Testis (tissue), 2 donors: ENCODE measurements around the gene PLCB2.

ENCODE experiments used
- POLR2A ChIP-seq: fragments of 450-650 bp; IDR thresholded peaks from one replicate; pipeline ENCODE4 v1.6.1; 2017; ENCODE audit warnings: antibody characterized with exemption, mild to moderate bottlenecking, moderate library complexity
- TF ChIP-seq, protein P1 (sequence below), 3 experiments: fragments of 450-650 bp in 2 of 3; fragments of 200-600 bp in 1 of 3; sonication (generic) in 1 of 3; IDR thresholded peaks; one replicate each; pipeline ENCODE4 v1.5.1; 2016 to 2019; ENCODE audit warnings: antibody characterized with exemption in 3 of 3, mild to moderate bottlenecking in 2 of 3, moderate library complexity in 1 of 3

DNA sequence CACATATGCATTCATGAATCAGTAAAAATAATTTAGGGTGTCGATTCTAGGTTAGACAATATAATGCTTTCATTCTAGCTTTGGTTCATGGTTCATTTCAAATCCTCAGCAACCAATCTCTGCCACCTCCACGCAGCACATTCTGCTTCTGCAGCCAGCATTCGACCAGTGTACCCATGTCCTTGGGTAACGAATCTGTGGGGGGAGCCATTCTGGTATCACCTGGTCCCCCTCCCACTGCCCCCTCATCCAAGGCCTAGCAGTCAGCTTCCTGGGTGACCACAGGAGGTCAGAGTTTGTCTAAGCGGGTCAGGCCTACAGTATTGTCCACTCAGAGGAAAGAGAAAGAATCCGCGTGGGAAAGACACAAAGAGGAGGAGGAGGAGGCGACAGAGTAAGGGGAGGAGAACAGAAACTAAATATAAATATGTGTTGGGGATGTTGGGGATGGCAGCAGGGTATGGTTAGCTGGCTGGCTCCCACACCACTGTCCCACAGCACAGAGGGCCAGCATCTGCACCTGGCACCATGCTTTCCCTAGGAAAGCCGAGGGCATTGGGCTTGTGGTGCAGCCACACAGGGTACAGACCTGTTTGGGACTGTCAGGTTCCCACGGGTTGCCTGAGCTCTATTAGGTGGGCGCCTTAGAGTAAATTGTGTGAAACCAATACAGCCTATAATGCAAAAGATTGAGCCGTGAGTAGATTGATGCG lies 56.8 kb downstream of the PLCB2 start:
- TF ChIP-seq, protein P1, sequence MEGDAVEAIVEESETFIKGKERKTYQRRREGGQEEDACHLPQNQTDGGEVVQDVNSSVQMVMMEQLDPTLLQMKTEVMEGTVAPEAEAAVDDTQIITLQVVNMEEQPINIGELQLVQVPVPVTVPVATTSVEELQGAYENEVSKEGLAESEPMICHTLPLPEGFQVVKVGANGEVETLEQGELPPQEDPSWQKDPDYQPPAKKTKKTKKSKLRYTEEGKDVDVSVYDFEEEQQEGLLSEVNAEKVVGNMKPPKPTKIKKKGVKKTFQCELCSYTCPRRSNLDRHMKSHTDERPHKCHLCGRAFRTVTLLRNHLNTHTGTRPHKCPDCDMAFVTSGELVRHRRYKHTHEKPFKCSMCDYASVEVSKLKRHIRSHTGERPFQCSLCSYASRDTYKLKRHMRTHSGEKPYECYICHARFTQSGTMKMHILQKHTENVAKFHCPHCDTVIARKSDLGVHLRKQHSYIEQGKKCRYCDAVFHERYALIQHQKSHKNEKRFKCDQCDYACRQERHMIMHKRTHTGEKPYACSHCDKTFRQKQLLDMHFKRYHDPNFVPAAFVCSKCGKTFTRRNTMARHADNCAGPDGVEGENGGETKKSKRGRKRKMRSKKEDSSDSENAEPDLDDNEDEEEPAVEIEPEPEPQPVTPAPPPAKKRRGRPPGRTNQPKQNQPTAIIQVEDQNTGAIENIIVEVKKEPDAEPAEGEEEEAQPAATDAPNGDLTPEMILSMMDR (IDR thresholded peaks at IDR 0.05) = no peak
- no peak for TF ChIP-seq POLR2A
